Measurements from ENCODE around the gene DBN1. TPM values are rescaled to one million over a fixed set of nuclear protein-coding genes. Genes with fewer than 3 reads are reported as not detected.

DBN1 gene
- total and polyA plus RNA-seq, 9 of the 15 experiments (the other 6 are each of a cell fraction or from before 2014, with no cell fraction given) = 0.25 to 87.2 (median 27.9) TPM

DNA sequence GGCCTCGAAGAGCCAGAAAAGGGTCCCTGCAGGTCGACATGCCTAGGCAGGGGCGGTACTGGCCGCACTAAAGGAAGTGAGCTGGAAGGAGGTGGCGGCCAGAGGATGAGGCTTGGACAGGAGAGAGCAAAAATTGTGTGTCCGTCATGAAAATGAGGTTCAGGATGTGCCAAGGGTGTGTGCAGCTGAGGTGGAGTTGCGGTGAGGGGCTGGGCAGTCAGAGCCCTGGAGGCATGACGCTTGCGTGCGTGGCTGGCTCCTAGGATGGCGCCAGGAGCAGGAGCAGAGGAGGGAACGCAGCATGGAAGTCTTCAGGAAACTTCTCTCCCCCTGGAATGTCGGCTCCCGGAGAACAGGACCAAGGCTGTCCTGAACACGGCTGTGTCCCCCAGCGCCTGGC lies 29.5 kb upstream of the DBN1 start:
- Histone ChIP-seq H3K36me3 (ENCODE audit: control insufficient read depth, insufficient read depth, low read length) (peaks cover 16% of the 10 kb centered on the region), H3K9me3 (replicated peaks; ENCODE audit: control insufficient read depth, insufficient read depth, low read depth, low read length) (no peaks in the 10 kb centered on the region), H3K4me3 (no peak overlapping the region), H2AFZ (ENCODE audit: low read depth, low read length) (no peak overlapping the region), H3K9ac (ENCODE audit: insufficient read depth in 1 of 2, low read depth in 2 of 2, low read length in 2 of 2) (peak overlapping the region in 1 of 2 experiments; percentile 36; a peak in 2 of 4 replicates), H3K4me2 (ENCODE audit: insufficient read depth, low read length) (no peak overlapping the region), H3K9me1 (ENCODE audit: control insufficient read depth, insufficient read depth, low read length) (no peaks in the 10 kb centered on the region), H3K27me3 (ENCODE audit: control insufficient read depth in 2 of 2, insufficient read depth in 2 of 2, low read length in 2 of 2) (no peaks in the 10 kb centered on the region), H3K27ac (ENCODE audit: extremely low read depth, low read depth, low read length) (no peak overlapping the region), H3K79me2 (ENCODE audit: control insufficient read depth, insufficient read depth, low read length) (peaks cover 6% of the 10 kb centered on the region; the same call in 1 of the 3 replicates), H3K4me1 (replicated peaks in 1 of 2; ENCODE audit: control insufficient read depth in 2 of 2, insufficient read depth in 2 of 2, low read length in 2 of 2) (peaks cover 23 to 64% of the 10 kb centered on the region in 2 experiments), H4K20me1 (replicated peaks; ENCODE audit: control insufficient read depth, insufficient read depth, low read length) (no peaks in the 10 kb centered on the region)
- POLR2A ChIA-PET = interaction anchor here (1.0 to 1.6 kb wide), 3 partner anchors 12 to 19 kb away, joined by 3 to 5 read pairs (median 3); partner anchors contain the start of gene DDX41
- WGBS (ENCODE audit: insufficient coverage, low coverage, missing lambda C conversion rate) = 74% methylated on average over 16 of the region's 16 CpGs
- FAIRE-seq = no peak
- in situ Hi-C loops (cut with MboI) = no loop called here
- BruUV-seq (replicated peaks) = no TSS peak
- no peak for DNase-seq (ENCODE audit: extremely low read depth in 1 of 4, low spot score in 3 of 4)
- CTCF ChIA-PET (ENCODE audit: low intra/inter-chr PET ratio) = no interaction called here
- no peak for ATAC-seq
- intact Hi-C loops (cut with micrococcal nuclease) = no loop called here
- TF ChIP-seq, protein P1, sequence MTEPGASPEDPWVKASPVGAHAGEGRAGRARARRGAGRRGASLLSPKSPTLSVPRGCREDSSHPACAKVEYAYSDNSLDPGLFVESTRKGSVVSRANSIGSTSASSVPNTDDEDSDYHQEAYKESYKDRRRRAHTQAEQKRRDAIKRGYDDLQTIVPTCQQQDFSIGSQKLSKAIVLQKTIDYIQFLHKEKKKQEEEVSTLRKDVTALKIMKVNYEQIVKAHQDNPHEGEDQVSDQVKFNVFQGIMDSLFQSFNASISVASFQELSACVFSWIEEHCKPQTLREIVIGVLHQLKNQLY (CRISPR knock-in tag; conservative IDR thresholded peaks at IDR 0.05) = no peak
- TF ChIP-seq, protein P2, sequence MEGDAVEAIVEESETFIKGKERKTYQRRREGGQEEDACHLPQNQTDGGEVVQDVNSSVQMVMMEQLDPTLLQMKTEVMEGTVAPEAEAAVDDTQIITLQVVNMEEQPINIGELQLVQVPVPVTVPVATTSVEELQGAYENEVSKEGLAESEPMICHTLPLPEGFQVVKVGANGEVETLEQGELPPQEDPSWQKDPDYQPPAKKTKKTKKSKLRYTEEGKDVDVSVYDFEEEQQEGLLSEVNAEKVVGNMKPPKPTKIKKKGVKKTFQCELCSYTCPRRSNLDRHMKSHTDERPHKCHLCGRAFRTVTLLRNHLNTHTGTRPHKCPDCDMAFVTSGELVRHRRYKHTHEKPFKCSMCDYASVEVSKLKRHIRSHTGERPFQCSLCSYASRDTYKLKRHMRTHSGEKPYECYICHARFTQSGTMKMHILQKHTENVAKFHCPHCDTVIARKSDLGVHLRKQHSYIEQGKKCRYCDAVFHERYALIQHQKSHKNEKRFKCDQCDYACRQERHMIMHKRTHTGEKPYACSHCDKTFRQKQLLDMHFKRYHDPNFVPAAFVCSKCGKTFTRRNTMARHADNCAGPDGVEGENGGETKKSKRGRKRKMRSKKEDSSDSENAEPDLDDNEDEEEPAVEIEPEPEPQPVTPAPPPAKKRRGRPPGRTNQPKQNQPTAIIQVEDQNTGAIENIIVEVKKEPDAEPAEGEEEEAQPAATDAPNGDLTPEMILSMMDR (IDR thresholded peaks at IDR 0.05 in 2 of 3, conservative IDR thresholded peaks at IDR 0.05 in 1 of 3; ENCODE audit: insufficient read depth in 2 of 3, low read depth in 1 of 3, low read length in 3 of 3) = no peak
- TF ChIP-seq RAD51 (IDR thresholded peaks at IDR 0.05; ENCODE audit: borderline replicate concordance, low read depth) (no peak), ZKSCAN3 (CRISPR knock-in tag; IDR thresholded peaks at IDR 0.05) (no peak), ZNF224 (CRISPR knock-in tag; IDR thresholded peaks at IDR 0.05) (no peak)
- TF ChIP-seq, protein P3, sequence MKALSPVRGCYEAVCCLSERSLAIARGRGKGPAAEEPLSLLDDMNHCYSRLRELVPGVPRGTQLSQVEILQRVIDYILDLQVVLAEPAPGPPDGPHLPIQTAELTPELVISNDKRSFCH (CRISPR knock-in tag; IDR thresholded peaks at IDR 0.05) = no peak
- TF ChIP-seq, protein P3 (tag; IDR thresholded peaks at IDR 0.05) = no peak
- TF ChIP-seq, protein P4, sequence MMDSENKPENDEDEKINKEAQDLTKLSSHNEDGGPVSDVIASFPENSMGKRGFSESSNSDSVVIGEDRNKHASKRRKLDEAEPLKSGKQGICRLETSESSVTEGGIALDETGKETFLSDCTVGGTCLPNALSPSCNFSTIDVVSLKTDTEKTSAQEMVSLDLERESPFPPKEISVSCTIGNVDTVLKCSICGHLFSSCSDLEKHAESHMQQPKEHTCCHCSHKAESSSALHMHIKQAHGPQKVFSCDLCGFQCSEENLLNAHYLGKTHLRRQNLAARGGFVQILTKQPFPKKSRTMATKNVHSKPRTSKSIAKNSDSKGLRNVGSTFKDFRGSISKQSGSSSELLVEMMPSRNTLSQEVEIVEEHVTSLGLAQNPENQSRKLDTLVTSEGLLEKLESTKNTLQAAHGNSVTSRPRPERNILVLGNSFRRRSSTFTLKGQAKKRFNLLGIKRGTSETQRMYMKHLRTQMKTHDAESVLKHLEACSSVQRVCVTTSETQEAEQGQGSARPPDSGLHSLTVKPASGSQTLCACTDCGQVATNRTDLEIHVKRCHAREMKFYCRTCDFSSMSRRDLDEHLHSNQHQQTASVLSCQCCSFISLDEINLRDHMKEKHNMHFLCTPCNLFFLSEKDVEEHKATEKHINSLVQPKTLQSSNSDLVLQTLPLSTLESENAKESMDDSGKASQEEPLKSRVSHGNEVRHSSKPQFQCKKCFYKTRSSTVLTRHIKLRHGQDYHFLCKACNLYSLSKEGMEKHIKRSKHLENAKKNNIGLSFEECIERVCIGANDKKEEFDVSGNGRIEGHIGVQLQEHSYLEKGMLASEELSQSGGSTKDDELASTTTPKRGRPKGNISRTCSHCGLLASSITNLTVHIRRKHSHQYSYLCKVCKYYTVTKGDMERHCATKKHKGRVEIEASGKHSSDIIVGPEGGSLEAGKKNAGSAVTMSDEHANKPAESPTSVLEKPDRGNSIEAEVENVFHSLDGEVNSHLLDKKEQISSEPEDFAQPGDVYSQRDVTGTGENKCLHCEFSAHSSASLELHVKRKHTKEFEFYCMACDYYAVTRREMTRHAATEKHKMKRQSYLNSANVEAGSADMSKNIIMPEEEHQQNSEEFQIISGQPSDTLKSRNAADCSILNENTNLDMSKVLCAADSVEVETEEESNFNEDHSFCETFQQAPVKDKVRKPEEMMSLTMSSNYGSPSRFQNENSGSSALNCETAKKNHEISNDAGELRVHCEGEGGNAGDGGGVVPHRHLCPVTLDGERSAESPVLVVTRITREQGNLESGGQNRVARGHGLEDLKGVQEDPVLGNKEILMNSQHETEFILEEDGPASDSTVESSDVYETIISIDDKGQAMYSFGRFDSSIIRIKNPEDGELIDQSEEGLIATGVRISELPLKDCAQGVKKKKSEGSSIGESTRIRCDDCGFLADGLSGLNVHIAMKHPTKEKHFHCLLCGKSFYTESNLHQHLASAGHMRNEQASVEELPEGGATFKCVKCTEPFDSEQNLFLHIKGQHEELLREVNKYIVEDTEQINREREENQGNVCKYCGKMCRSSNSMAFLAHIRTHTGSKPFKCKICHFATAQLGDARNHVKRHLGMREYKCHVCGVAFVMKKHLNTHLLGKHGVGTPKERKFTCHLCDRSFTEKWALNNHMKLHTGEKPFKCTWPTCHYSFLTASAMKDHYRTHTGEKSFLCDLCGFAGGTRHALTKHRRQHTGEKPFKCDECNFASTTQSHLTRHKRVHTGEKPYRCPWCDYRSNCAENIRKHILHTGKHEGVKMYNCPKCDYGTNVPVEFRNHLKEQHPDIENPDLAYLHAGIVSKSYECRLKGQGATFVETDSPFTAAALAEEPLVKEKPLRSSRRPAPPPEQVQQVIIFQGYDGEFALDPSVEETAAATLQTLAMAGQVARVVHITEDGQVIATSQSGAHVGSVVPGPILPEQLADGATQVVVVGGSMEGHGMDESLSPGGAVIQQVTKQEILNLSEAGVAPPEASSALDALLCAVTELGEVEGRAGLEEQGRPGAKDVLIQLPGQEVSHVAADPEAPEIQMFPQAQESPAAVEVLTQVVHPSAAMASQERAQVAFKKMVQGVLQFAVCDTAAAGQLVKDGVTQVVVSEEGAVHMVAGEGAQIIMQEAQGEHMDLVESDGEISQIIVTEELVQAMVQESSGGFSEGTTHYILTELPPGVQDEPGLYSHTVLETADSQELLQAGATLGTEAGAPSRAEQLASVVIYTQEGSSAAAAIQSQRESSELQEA (IDR thresholded peaks at IDR 0.05; ENCODE audit: low read depth) = no peak

Measured in K562 (cell line).